DND-41 (cell line): ENCODE measurements around the gene MYLK2.

Experiments
- ATAC-seq: fragments of 200-7000 bp; cut with Tn5 transposase; 3 replicates; pipeline ENCODE4 v1.9.1; 2021; ENCODE audit warnings: low read depth; ENCODE audit not compliant: insufficient read depth
- DNase-seq: peaks from one replicate; pipeline ENCODE4 v3.0.0-alpha.2; 2020
- H2AFZ ChIP-seq: 2 replicates; pipeline ENCODE4 v1.6.0; 2012; ENCODE audit warnings: low read depth, low read length
- H3K27ac ChIP-seq: 2 replicates; pipeline ENCODE4 v1.5.1; 2012; ENCODE audit warnings: low read length, inconsistent platforms
- H3K27me3 ChIP-seq: fragments of 200-600 bp; sonication (generic); 2 replicates; pipeline ENCODE4 v1.6.0; 2012; ENCODE audit warnings: low read length, mild to moderate bottlenecking, inconsistent platforms; ENCODE audit not compliant: insufficient read depth, poor library complexity
- H3K36me3 ChIP-seq: 2 replicates; pipeline ENCODE4 v1.5.1; 2012; ENCODE audit warnings: low read length, inconsistent platforms; ENCODE audit not compliant: insufficient read depth
- H3K4me1 ChIP-seq: 2 replicates; pipeline ENCODE4 v1.5.1; 2012; ENCODE audit warnings: mild to moderate bottlenecking, low read length; ENCODE audit not compliant: insufficient read depth
- H3K4me2 ChIP-seq: 2 replicates; pipeline ENCODE4 v1.6.0; 2012; ENCODE audit warnings: mild to moderate bottlenecking, moderate library complexity, low read length, inconsistent platforms; ENCODE audit not compliant: insufficient read depth
- H3K4me3 ChIP-seq, 2 experiments: fragments of 200-600 bp in 1 of 2; shearing (Covaris generic) in 1 of 2; 2 replicates each; pipeline ENCODE4 v1.5.1; 2012 to 2016; ENCODE audit warnings: inconsistent platforms in 2 of 2, low read length in 2 of 2, mild to moderate bottlenecking in 2 of 2, low read depth in 1 of 2, moderate library complexity in 1 of 2
- H3K79me2 ChIP-seq: 2 replicates; pipeline ENCODE4 v1.6.0; 2012; ENCODE audit warnings: low read length, inconsistent platforms; ENCODE audit not compliant: insufficient read depth
- H3K9ac ChIP-seq: 2 replicates; pipeline ENCODE4 v1.6.0; 2012; ENCODE audit warnings: low read depth, mild to moderate bottlenecking, inconsistent platforms, low read length, moderate library complexity
- H3K9me3 ChIP-seq: 2 replicates; pipeline ENCODE4 v1.5.1; 2012; ENCODE audit warnings: low read length, moderate library complexity, mild to moderate bottlenecking, inconsistent platforms; ENCODE audit not compliant: insufficient read depth, severe bottlenecking
- H4K20me1 ChIP-seq: 2 replicates; pipeline ENCODE4 v1.6.0; 2012; ENCODE audit warnings: low read length; ENCODE audit not compliant: insufficient read depth
- CTCF ChIP-seq: IDR thresholded peaks from 2 replicates; pipeline ENCODE4 v1.5.1; 2012; ENCODE audit warnings: borderline replicate concordance, low read length, moderate library complexity, mild to moderate bottlenecking; ENCODE audit not compliant: poor library complexity, severe bottlenecking; ENCODE audit errors: extremely low read depth
- EZH2 ChIP-seq: IDR thresholded peaks from 3 replicates; pipeline ENCODE4 v1.6.1; 2012; ENCODE audit warnings: borderline replicate concordance, low read depth, mild to moderate bottlenecking, moderate library complexity, low read length, inconsistent platforms; ENCODE audit not compliant: severe bottlenecking

MYLK2 gene

GRCh38 chr20:31859998-31860380, 40.8 kb downstream of the MYLK2 start:
- Histone ChIP-seq H3K4me2 (peak overlapping the region; percentile 99; the same call in 1 of the 2 replicates), H3K27me3 (peaks cover 43% of the 10 kb centered on the region), H3K9ac (no peak overlapping the region), H3K9me3 (no peaks in the 10 kb centered on the region), H4K20me1 (no peaks in the 10 kb centered on the region), H3K4me3 (no peak overlapping the region), H3K4me1 (peaks cover 20% of the 10 kb centered on the region), H2AFZ (no peak overlapping the region), H3K27ac (no peak overlapping the region), H3K36me3 (no peaks in the 10 kb centered on the region), H3K79me2 (no peaks in the 10 kb centered on the region)
- ATAC-seq (no peak), DNase-seq (no peak)
- no peak for TF ChIP-seq CTCF
- TF ChIP-seq EZH2 = no peak

GRCh38 chr20:31860390-31861134, 41.4 kb downstream of the MYLK2 start:
- H3K27me3 ChIP-seq = peaks cover 38% of the 10 kb centered on the region
- H3K79me2 ChIP-seq = no peaks in the 10 kb centered on the region
- H3K4me2 ChIP-seq = peak overlapping the region; percentile 99
- no peaks in the 10 kb centered on the region for H3K9me3 ChIP-seq
- TF ChIP-seq CTCF (peak; percentile 3), EZH2 (peak; percentile 24)
- DNase-seq = no peak
- peaks cover 20% of the 10 kb centered on the region for H3K4me1 ChIP-seq
- H2AFZ ChIP-seq = peak overlapping the region; percentile 93
- no peak for ATAC-seq
- H3K27ac ChIP-seq = no peak overlapping the region; the same call in 1 of the 2 replicates
- H3K4me3 ChIP-seq = peak overlapping the region; percentile 32 to 76; a peak in 3 of 4 replicates
- H3K36me3 ChIP-seq = no peaks in the 10 kb centered on the region
- peak overlapping the region; percentile 68 for H3K9ac ChIP-seq
- no peaks in the 10 kb centered on the region for H4K20me1 ChIP-seq

GRCh38 chr20:31861135-31861384, 41.9 kb downstream of the MYLK2 start:
- TF ChIP-seq CTCF = no peak
- peak; percentile 59 for TF ChIP-seq EZH2
- Histone ChIP-seq H2AFZ (peak overlapping the region; percentile 93), H3K4me3 (peak overlapping the region; percentile 32 to 76; a peak in 3 of 4 replicates), H3K27me3 (peaks cover 38% of the 10 kb centered on the region), H3K9ac (peak overlapping the region; percentile 68), H3K27ac (no peak overlapping the region; the same call in 1 of the 2 replicates), H4K20me1 (no peaks in the 10 kb centered on the region), H3K4me2 (peak overlapping the region; percentile 99), H3K79me2 (no peaks in the 10 kb centered on the region), H3K9me3 (no peaks in the 10 kb centered on the region), H3K4me1 (peaks cover 20% of the 10 kb centered on the region), H3K36me3 (no peaks in the 10 kb centered on the region)
- ATAC-seq (peak; percentile 65), DNase-seq (no peak)
